ENCODE measurements around the gene ATP2C2.
"Not testable (repeated sequence)": the region's sequence is repeated elsewhere in the genome, so short reads cannot be mapped to it uniquely, and the experiment has no call there.

Gene ATP2C2

DNA sequence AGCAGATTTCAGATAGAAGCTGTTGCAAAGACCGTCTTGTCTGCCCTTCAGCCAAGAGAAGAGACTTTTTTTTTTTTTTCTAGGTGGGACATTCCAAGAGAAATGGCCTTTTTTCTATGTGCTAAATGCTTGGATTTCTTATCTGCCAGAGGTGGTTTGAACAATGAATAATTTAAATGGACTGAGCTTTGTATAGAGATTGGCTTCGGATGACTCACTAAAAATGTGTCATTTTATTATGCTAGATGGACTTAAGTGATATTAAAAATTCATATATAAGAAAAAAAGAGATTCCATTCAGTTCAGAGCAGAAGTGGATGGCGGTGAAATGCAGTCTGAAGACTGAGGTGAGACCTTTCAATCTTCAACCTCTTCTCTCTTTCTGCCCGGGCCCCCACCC, 77.7 kb downstream of the ATP2C2 start:
- Mint-ChIP-seq H3K4me1 (no peaks in the 10 kb centered on the region), H3K27me3 (peaks cover 37 to 50% of the 10 kb centered on the region in 2 donors), H3K9me3 (peaks cover 2 to 4% of the 10 kb centered on the region in 2 donors), H3K36me3 (peaks cover 6 to 7% of the 10 kb centered on the region in 2 donors), H3K27ac (no peak overlapping the region), H3K4me3 (no peak overlapping the region)
- DNase-seq (no peak), ATAC-seq (replicated peaks) (no peak)

DNA sequence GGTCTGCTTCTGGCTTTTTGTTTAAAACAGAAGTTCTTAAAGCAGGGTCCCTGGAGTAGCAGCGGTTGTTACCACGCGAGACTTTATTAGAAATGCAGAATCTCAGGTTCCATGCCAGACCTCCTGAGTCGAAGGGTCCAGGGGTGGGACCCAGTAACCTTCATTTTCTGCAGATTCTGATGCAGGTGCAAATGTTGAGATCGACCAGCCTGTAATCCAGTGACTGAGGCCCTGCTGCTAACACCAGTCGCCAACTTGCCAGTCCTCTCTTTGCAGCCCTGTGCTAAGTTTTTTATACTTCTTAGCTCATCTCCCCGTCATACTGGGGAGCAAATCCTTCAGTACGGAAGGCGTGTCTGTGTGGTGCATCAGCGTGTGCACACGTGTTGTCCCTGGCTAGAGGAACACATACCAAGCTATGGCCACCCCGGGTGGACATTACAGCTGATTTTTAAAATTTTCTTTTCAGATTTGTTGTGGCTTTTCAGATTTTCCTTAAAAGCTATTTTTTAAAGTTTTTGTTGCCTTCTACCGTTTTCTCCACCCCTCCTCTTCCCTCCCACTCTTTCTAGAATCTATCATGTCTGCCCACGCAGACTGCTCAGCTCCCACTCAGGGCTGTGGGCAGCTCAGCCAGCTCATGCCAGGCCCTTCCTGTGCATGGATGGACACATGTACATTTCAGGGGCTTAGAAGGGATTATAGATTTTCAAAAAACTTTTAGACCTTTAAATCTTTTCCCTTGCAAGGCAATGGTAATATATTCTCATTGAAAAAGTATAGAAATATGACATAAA, 78.5 kb downstream of the ATP2C2 start:
- peaks cover 33 to 50% of the 10 kb centered on the region in 2 donors for H3K27me3 Mint-ChIP-seq
- no peak overlapping the region for H3K27ac Mint-ChIP-seq
- H3K9me3 Mint-ChIP-seq: peaks cover 4% of the 10 kb centered on the region in 2 donors
- H3K36me3 Mint-ChIP-seq: peaks cover 8% of the 10 kb centered on the region in 2 donors
- no peak for ATAC-seq (replicated peaks)
- no peak overlapping the region for H3K4me3 Mint-ChIP-seq
- no peak for DNase-seq
- H3K4me1 Mint-ChIP-seq: no peaks in the 10 kb centered on the region

DNA sequence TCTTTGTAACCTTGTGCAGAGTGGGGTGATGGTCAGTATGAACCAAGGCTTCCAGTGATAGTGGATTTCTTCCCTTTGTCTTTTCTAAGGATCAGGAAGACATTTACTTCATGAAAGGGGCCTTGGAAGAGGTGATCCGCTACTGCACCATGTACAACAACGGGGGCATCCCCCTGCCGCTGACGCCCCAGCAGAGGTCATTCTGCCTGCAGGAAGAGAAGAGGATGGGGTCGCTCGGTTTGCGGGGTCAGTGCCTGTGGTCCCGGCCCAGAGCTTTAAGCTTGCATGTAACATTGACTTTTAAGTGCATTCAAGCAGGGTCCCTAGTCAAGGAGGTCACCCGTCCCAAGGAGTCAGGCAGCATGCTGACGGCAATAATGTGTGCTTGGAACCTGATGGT, 80.1 kb downstream of the ATP2C2 start:
- no peak overlapping the region for H3K4me3 Mint-ChIP-seq
- peaks cover 20 to 34% of the 10 kb centered on the region in 2 donors for H3K27me3 Mint-ChIP-seq
- H3K27ac Mint-ChIP-seq: no peak overlapping the region

GRCh38 chr16:84449156-84450140, 81.1 kb downstream of the ATP2C2 start:
- Mint-ChIP-seq H3K27me3 (peaks cover 15 to 28% of the 10 kb centered on the region in 2 donors), H3K4me3 (no peak overlapping the region), H3K9me3 (peaks cover 4 to 5% of the 10 kb centered on the region in 2 donors), H3K27ac (no peak overlapping the region), H3K36me3 (peaks cover 8 to 9% of the 10 kb centered on the region in 2 donors), H3K4me1 (no peaks in the 10 kb centered on the region)
- DNase-seq: no peak
- ATAC-seq (replicated peaks): no peak

More for the DNA sequence above, 80.1 kb downstream of the ATP2C2 start:
- Mint-ChIP-seq H3K9me3 (peaks cover 4 to 5% of the 10 kb centered on the region in 2 donors), H3K36me3 (peaks cover 8 to 9% of the 10 kb centered on the region in 2 donors), H3K4me1 (no peaks in the 10 kb centered on the region)
- ATAC-seq (replicated peaks): no peak
- DNase-seq: no peak

- Mint-ChIP-seq H3K4me3 (no peak overlapping the region), H3K4me1 (no peaks in the 10 kb centered on the region), H3K9me3 (peaks cover 4 to 5% of the 10 kb centered on the region in 2 donors), H3K27me3 (peaks cover 10 to 23% of the 10 kb centered on the region in 2 donors), H3K36me3 (peaks cover 8 to 9% of the 10 kb centered on the region in 2 donors), H3K27ac (no peak overlapping the region)
- no peak for ATAC-seq (replicated peaks)
- DNase-seq: no peak
Measured at GRCh38 chr16:84450176-84450865, 82.0 kb downstream of the ATP2C2 start.

DNA sequence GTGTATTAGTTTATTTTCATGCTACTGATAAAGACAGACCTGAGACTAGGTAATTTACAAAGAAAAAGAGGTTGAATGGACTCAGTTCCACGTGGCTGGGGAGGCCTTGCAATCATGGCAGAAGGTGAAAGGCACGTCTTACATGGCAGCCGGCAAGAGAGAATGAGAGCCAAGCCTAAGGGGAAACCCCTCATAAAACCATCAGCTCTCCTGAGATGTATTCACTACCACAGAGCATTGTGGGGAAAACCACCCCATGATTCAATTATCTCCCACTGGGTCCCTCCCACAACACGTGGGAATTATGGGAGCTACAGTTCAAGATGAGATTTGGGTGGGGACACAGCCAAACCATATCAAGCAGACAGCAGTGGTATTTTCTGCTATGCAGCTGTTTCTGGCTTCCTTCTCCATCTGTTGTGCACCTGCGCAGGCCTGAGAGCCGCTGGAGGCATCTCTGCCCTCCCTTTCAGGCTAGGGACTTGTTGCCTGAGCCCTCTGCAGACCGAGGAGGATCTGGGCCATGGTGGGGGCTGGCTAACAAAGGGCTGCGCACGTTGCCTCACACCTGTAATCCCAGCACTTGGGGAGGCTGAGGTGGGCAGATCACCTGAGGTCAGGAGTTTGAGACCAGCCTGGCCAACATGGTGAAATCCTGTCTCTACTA, 82.8 kb downstream of the ATP2C2 start:
- not testable (repeated sequence) for H3K36me3 Mint-ChIP-seq; DNase-seq; H3K27ac Mint-ChIP-seq; H3K9me3 Mint-ChIP-seq; H3K4me1 Mint-ChIP-seq; ATAC-seq (replicated peaks); H3K4me3 Mint-ChIP-seq
- H3K27me3 Mint-ChIP-seq: peaks cover 7 to 15% of the 10 kb centered on the region in 2 donors

GRCh38 chr16:84451781-84452180, 83.4 kb downstream of the ATP2C2 start:
- Mint-ChIP-seq H3K27ac (no peak overlapping the region), H3K9me3 (peaks cover 4 to 5% of the 10 kb centered on the region in 2 donors), H3K4me1 (no peaks in the 10 kb centered on the region), H3K36me3 (peaks cover 8 to 9% of the 10 kb centered on the region in 2 donors), H3K27me3 (peaks cover 7 to 14% of the 10 kb centered on the region in 2 donors), H3K4me3 (no peak overlapping the region)
- no peak for ATAC-seq (replicated peaks)
- no peak for DNase-seq

GRCh38 chr16:84453061-84453752, 84.9 kb downstream of the ATP2C2 start:
- H3K27ac Mint-ChIP-seq: no peak overlapping the region
- no peak overlapping the region for H3K4me3 Mint-ChIP-seq
- DNase-seq (no peak), ATAC-seq (replicated peaks) (no peak)
- peaks cover 4 to 5% of the 10 kb centered on the region in 2 donors for H3K9me3 Mint-ChIP-seq
- H3K4me1 Mint-ChIP-seq: no peaks in the 10 kb centered on the region
- H3K36me3 Mint-ChIP-seq: peaks cover 8 to 9% of the 10 kb centered on the region in 2 donors
- peaks cover 7 to 10% of the 10 kb centered on the region in 2 donors for H3K27me3 Mint-ChIP-seq

DNA sequence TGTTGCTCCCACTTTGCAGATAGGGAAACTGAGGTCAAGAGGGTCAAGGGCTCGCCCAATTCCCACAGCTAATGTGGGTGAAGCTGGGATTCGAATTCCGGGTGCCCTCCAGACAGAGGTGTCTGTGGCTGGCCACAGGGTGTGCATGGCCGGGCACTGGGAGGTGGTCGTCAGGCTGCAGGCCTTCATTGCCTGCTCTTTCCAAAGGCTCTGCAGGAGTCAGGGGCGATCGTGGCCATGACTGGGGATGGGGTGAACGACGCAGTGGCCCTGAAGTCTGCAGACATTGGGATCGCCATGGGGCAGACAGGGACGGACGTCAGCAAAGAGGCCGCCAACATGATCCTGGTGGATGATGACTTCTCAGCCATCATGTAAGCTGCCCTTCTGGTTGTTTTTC, 86.3 kb downstream of the ATP2C2 start:
- Mint-ChIP-seq H3K27ac (no peak overlapping the region), H3K9me3 (peaks cover 4 to 5% of the 10 kb centered on the region in 2 donors), H3K27me3 (peaks cover 6 to 7% of the 10 kb centered on the region in 2 donors), H3K36me3 (peaks cover 13% of the 10 kb centered on the region in 2 donors), H3K4me1 (no peaks in the 10 kb centered on the region), H3K4me3 (no peak overlapping the region)
- no peak for DNase-seq
- no peak for ATAC-seq (replicated peaks)

- H3K4me1 Mint-ChIP-seq: no peaks in the 10 kb centered on the region
- H3K27me3 Mint-ChIP-seq: peaks cover 3 to 5% of the 10 kb centered on the region in 2 donors
- ATAC-seq (replicated peaks) (no peak), DNase-seq (no peak)
- peaks cover 4 to 5% of the 10 kb centered on the region in 2 donors for H3K9me3 Mint-ChIP-seq
- no peak overlapping the region for H3K27ac Mint-ChIP-seq
- H3K4me3 Mint-ChIP-seq: no peak overlapping the region
- peaks cover 10% of the 10 kb centered on the region in 2 donors for H3K36me3 Mint-ChIP-seq
Measured at GRCh38 chr16:84455031-84455430, 86.7 kb downstream of the ATP2C2 start.

GRCh38 chr16:84458606-84459532, 90.5 kb downstream of the ATP2C2 start:
- Mint-ChIP-seq H3K27ac (no peak overlapping the region), H3K4me1 (no peaks in the 10 kb centered on the region), H3K4me3 (no peak overlapping the region), H3K9me3 (no peaks in the 10 kb centered on the region), H3K27me3 (no peaks in the 10 kb centered on the region), H3K36me3 (peaks cover 17% of the 10 kb centered on the region in 2 donors)
- ATAC-seq (replicated peaks) (no peak), DNase-seq (no peak)

DNA sequence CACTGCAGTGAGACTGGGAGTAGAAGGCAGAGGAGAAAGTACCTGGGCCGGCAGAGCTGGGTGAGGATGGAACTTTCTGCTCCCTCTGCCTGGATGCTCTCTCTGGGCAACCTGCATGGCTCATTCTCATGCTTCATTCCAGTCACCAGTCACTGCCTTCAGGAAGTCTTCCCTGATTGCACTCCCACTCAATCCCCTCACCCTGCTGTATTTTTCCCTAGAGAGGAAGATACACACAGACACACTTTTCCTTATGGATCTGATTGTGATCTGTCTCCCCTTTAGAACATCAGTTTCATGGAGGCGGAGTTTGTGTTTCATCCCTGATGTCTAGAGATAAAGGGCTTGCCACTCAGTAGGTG, 91.2 kb downstream of the ATP2C2 start:
- Mint-ChIP-seq H3K4me1 (no peaks in the 10 kb centered on the region), H3K27me3 (no peaks in the 10 kb centered on the region), H3K36me3 (peaks cover 17 to 19% of the 10 kb centered on the region in 2 donors), H3K9me3 (no peaks in the 10 kb centered on the region), H3K4me3 (no peak overlapping the region), H3K27ac (no peak overlapping the region)
- ATAC-seq (replicated peaks) (no peak), DNase-seq (no peak)

All from stimulated activated naive B cell treated with anti-CD40 and anti-IgM and Interleukin-4, amounts not matched to agents 10 μg/mL and 1 μg/mL and 100 μg/mL, for 72 hours (primary cell).